Keratinocyte (primary cell): ENCODE data around the gene GSTM1. TPM values are rescaled to one million over a fixed set of nuclear protein-coding genes. Genes with fewer than 3 reads are reported as not detected.

ENCODE experiments used
- DNase-seq: peaks from one replicate; pipeline ENCODE4 v3.0.0-alpha.2; 2011; ENCODE audit warnings: low read depth, missing footprints, low spot score
- FAIRE-seq: peaks from 2 replicates; lab custom pipeline; 2011; peaks lifted over from hg19 to GRCh38; lab: Jason Lieb, UNC
- H2AFZ ChIP-seq: 2 replicates; pipeline ENCODE4 v1.6.0; 2012; ENCODE audit warnings: low read length, control low read depth, inconsistent platforms; ENCODE audit not compliant: control insufficient read depth
- H3K27ac ChIP-seq: 2 replicates; pipeline ENCODE4 v1.5.1; 2011; ENCODE audit warnings: low read length; ENCODE audit not compliant: control insufficient read depth, insufficient read depth
- H3K27me3 ChIP-seq: 3 replicates; pipeline ENCODE4 v1.6.0; 2011; ENCODE audit warnings: low read length; ENCODE audit not compliant: control insufficient read depth, insufficient read depth; ENCODE audit errors: extremely low read depth
- H3K36me3 ChIP-seq, 2 experiments: 2 replicates in 1 of 2; 3 replicates in 1 of 2; pipeline ENCODE4 v1.5.1; 2011; ENCODE audit warnings: low read length in 2 of 2, mild to moderate bottlenecking in 1 of 2; ENCODE audit not compliant: control insufficient read depth in 2 of 2, insufficient read depth in 2 of 2; ENCODE audit errors: extremely low read depth in 1 of 2
- H3K4me1 ChIP-seq: 3 replicates; pipeline ENCODE4 v1.5.1; 2011; ENCODE audit warnings: low read length; ENCODE audit not compliant: control insufficient read depth, insufficient read depth; ENCODE audit errors: extremely low read depth
- H3K4me2 ChIP-seq: 3 replicates; pipeline ENCODE4 v1.6.0; 2011; ENCODE audit warnings: low read depth, low read length; ENCODE audit not compliant: control insufficient read depth, insufficient read depth; ENCODE audit errors: extremely low read depth
- H3K4me3 ChIP-seq, 3 experiments: fragments of 200-600 bp in 1 of 3; sonication (generic) in 1 of 3; 2 replicates in 2 of 3; 3 replicates in 1 of 3; pipeline ENCODE4 v1.5.1; 2011 to 2016; ENCODE audit warnings: low read length in 3 of 3, mild to moderate bottlenecking in 3 of 3, control low read depth in 2 of 3, inconsistent platforms in 1 of 3, low read depth in 1 of 3, mixed read lengths in 1 of 3, mixed run types in 1 of 3, moderate library complexity in 1 of 3; ENCODE audit not compliant: control insufficient read depth in 2 of 3, insufficient read depth in 2 of 3; ENCODE audit errors: extremely low read depth in 1 of 3
- H3K79me2 ChIP-seq: 2 replicates; pipeline ENCODE4 v1.6.0; 2012; ENCODE audit warnings: low read length; ENCODE audit not compliant: control insufficient read depth, insufficient read depth
- H3K9ac ChIP-seq: 3 replicates; pipeline ENCODE4 v1.6.0; 2011; ENCODE audit warnings: low read length; ENCODE audit not compliant: control insufficient read depth, insufficient read depth; ENCODE audit errors: extremely low read depth
- H3K9me1 ChIP-seq: 3 replicates; pipeline ENCODE4 v1.6.0; 2011; ENCODE audit warnings: low read length; ENCODE audit not compliant: control insufficient read depth, insufficient read depth; ENCODE audit errors: extremely low read depth
- H3K9me3 ChIP-seq: 2 replicates; pipeline ENCODE4 v1.5.1; 2012; ENCODE audit warnings: low read depth, low read length; ENCODE audit not compliant: control insufficient read depth
- H4K20me1 ChIP-seq: 3 replicates; pipeline ENCODE4 v1.6.0; 2011; ENCODE audit warnings: low read length; ENCODE audit not compliant: control insufficient read depth, insufficient read depth; ENCODE audit errors: extremely low read depth
- EZH2 ChIP-seq: IDR thresholded peaks from one replicate; pipeline ENCODE4 v1.6.1; 2012; ENCODE audit warnings: inconsistent platforms, mild to moderate bottlenecking, low read length, moderate library complexity
- dilution Hi-C: fragments of 300-500 bp; cut with MboI; formaldehyde crosslinking; loops from one replicate; pipeline ENCODE4 v1.7.0; 2020; ENCODE audit warnings: low sequenced_read_pairs; ENCODE audit not compliant: extremely low pct_ligation_motif_present
- polyA plus RNA-seq, 5 experiments: library from polyadenylated mRNA; depleted of rRNA in 3 of 5; stranded (reverse) in 3 of 5; stranded (forward) in 1 of 5; unstranded in 1 of 5; fragments of >200 nt; gene quantifications; 1 replicate in 1 of 5; 2 replicates in 3 of 5; 3 replicates in 1 of 5; pipeline versions ENCODE4 v1.2.1 to v1.2.3, GENCODE V29; 2011 to 2012; ENCODE audit warnings: missing spikeins in 2 of 5, low read depth in 1 of 5, low replicate concordance in 1 of 5
- TF ChIP-seq, protein P1 (sequence below), 3 experiments: IDR thresholded peaks in 1 of 3; conservative IDR thresholded peaks in 1 of 3; optimal IDR thresholded peaks in 1 of 3; 2 replicates in 2 of 3; 3 replicates in 1 of 3; pipeline versions ENCODE3 to v1.5.1; 2011; ENCODE audit warnings: low read length in 3 of 3, mild to moderate bottlenecking in 3 of 3, moderate library complexity in 2 of 3, control low read depth in 1 of 3, inconsistent platforms in 1 of 3; ENCODE audit not compliant: insufficient read depth in 2 of 3; ENCODE audit errors: extremely low read depth in 1 of 3

The GSTM1 gene
- polyA plus RNA-seq, 1 donor (not counting 4 experiments of a cell fraction or from before 2014, with no cell fraction given): 13.5 TPM

DNA sequence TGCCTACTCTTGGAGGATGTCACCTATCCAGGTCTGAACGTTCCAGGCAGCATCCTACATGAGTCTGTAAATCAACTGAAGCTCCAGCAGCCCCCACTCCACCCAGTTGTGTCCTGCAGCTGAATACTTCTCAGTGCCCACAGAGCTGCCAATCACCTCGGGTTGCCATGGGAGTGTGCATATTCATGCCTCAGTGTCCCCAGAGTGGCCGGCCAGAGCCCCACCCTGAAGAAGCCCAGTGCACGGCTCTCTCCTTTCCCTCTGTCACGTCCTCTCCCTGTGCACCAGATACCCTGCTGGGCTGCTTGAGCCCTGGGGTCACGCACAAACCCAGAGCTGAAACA lies 47.8 kb upstream of the GSTM1 start:
- Histone ChIP-seq H3K9me1 (no peaks in the 10 kb centered on the region), H3K4me2 (no peak overlapping the region), H3K79me2 (no peaks in the 10 kb centered on the region), H3K9ac (no peak overlapping the region), H2AFZ (no peak overlapping the region), H3K27ac (no peak overlapping the region), H3K4me1 (no peaks in the 10 kb centered on the region), H3K27me3 (no peaks in the 10 kb centered on the region), H3K4me3 (no peak overlapping the region), H4K20me1 (no peaks in the 10 kb centered on the region), H3K9me3 (no peaks in the 10 kb centered on the region), H3K36me3 (no peaks in the 10 kb centered on the region)
- no peak for FAIRE-seq
- TF ChIP-seq, protein P1, sequence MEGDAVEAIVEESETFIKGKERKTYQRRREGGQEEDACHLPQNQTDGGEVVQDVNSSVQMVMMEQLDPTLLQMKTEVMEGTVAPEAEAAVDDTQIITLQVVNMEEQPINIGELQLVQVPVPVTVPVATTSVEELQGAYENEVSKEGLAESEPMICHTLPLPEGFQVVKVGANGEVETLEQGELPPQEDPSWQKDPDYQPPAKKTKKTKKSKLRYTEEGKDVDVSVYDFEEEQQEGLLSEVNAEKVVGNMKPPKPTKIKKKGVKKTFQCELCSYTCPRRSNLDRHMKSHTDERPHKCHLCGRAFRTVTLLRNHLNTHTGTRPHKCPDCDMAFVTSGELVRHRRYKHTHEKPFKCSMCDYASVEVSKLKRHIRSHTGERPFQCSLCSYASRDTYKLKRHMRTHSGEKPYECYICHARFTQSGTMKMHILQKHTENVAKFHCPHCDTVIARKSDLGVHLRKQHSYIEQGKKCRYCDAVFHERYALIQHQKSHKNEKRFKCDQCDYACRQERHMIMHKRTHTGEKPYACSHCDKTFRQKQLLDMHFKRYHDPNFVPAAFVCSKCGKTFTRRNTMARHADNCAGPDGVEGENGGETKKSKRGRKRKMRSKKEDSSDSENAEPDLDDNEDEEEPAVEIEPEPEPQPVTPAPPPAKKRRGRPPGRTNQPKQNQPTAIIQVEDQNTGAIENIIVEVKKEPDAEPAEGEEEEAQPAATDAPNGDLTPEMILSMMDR (optimal IDR thresholded peaks at IDR 0.05 in 1 of 3, IDR thresholded peaks at IDR 0.05 in 1 of 3, conservative IDR thresholded peaks at IDR 0.05 in 1 of 3; ENCODE audit: extremely low read depth in 1 of 3, insufficient read depth in 2 of 3, low read length in 3 of 3): no peak
- TF ChIP-seq EZH2: no peak
- DNase-seq: no peak
- dilution Hi-C loops: no loop called here

DNA sequence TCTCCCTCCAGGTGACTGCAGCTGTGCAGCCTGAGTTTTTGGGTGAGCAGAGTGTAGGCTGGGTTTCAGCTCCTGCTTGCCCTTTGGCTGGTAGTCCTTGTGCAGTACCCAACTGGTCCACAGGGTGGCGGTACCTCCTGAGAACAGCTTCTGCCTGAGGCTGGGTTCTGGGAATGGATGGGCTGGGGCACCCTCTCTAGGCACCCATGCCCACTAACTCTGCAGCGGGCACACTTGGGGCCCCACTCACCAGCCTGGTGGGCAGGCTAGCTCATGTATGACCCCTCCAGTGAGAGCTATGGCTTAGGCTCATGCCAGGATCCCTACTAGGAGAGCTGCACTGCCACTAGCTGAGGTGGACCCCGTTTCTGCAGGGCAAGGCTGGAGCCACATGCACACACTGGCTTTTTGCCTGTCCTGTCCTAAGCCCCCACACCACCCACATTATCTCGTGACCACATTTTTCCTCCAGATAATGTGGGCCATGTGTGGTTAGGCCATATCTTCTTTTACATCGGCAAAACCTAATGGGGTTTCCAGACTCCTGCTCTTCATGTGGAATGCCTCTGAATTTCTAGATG lies 47.2 kb upstream of the GSTM1 start:
- Histone ChIP-seq H3K9ac (no peak overlapping the region), H3K9me3 (no peaks in the 10 kb centered on the region), H2AFZ (no peak overlapping the region), H3K4me3 (no peak overlapping the region), H3K79me2 (no peaks in the 10 kb centered on the region), H3K4me1 (no peaks in the 10 kb centered on the region), H3K36me3 (no peaks in the 10 kb centered on the region), H3K9me1 (no peaks in the 10 kb centered on the region), H3K27ac (no peak overlapping the region), H3K27me3 (no peaks in the 10 kb centered on the region), H4K20me1 (no peaks in the 10 kb centered on the region), H3K4me2 (no peak overlapping the region)
- no peak for DNase-seq
- no peak for TF ChIP-seq EZH2
- TF ChIP-seq, protein P1 (optimal IDR thresholded peaks at IDR 0.05 in 1 of 3, IDR thresholded peaks at IDR 0.05 in 1 of 3, conservative IDR thresholded peaks at IDR 0.05 in 1 of 3; ENCODE audit: extremely low read depth in 1 of 3, insufficient read depth in 2 of 3, low read length in 3 of 3): peak; percentile 95 to 96 (median 95)
- dilution Hi-C loops: no loop called here
- FAIRE-seq: peak; percentile 75
